HG03432 (cell line): Measurements from ENCODE around the gene HDGFL2.

Source experiments
- ATAC-seq: cut with Tn5 transposase; IDR thresholded peaks from one replicate; pipeline ENCODE4 v1.9.1; 2021; ENCODE audit warnings: mild to moderate bottlenecking, moderate library complexity; ENCODE audit not compliant: unreplicated experiment

Gene HDGFL2

GRCh38 chr19:4472174-4472974, at the start of gene HDGFL2:
TSS of gene HDGFL2 (plus strand) at chr19:4472297. CDS start at chr19:4472351, 54 bp downstream.
- peak; percentile 5 for ATAC-seq

GRCh38 chr19:4423416-4424126, 48.5 kb upstream of the HDGFL2 start:
- ATAC-seq = no peak

- no peak for ATAC-seq
Measured at GRCh38 chr19:4425537-4425936, 46.6 kb upstream of the HDGFL2 start.

GRCh38 chr19:4428326-4428975, 43.6 kb upstream of the HDGFL2 start:
- ATAC-seq = no peak

- ATAC-seq = no peak
Measured at GRCh38 chr19:4429256-4429655, 42.8 kb upstream of the HDGFL2 start.

- no peak for ATAC-seq
Measured at GRCh38 chr19:4429771-4430171, 42.3 kb upstream of the HDGFL2 start.

GRCh38 chr19:4430760-4431159, 41.3 kb upstream of the HDGFL2 start:
- no peak for ATAC-seq

GRCh38 chr19:4431296-4431695, 40.8 kb upstream of the HDGFL2 start:
- no peak for ATAC-seq

GRCh38 chr19:4431808-4432674, 40.1 kb upstream of the HDGFL2 start:
- ATAC-seq = no peak

- ATAC-seq = no peak
Measured at GRCh38 chr19:4432918-4433506, 39.1 kb upstream of the HDGFL2 start.

GRCh38 chr19:4434391-4434790, 37.7 kb upstream of the HDGFL2 start:
- ATAC-seq = no peak

GRCh38 chr19:4436231-4436630, 35.9 kb upstream of the HDGFL2 start:
- no peak for ATAC-seq

GRCh38 chr19:4437103-4437502, 35.0 kb upstream of the HDGFL2 start:
- no peak for ATAC-seq

- no peak for ATAC-seq
Measured at GRCh38 chr19:4439243-4439642, 32.9 kb upstream of the HDGFL2 start.

GRCh38 chr19:4441994-4442818, 29.9 kb upstream of the HDGFL2 start:
- no peak for ATAC-seq

GRCh38 chr19:4442819-4443146, 29.3 kb upstream of the HDGFL2 start:
- ATAC-seq = no peak

- no peak for ATAC-seq
Measured at GRCh38 chr19:4443188-4443587, 28.9 kb upstream of the HDGFL2 start.

GRCh38 chr19:4443966-4444764, 27.9 kb upstream of the HDGFL2 start:
- ATAC-seq = no peak
